Panc1 (cell line): ENCODE data around the gene FBLN1. TPM values are rescaled to one million over a fixed set of nuclear protein-coding genes. Genes with fewer than 3 reads are reported as not detected.

Experiments used
- ATAC-seq: fragments of 200-7000 bp; cut with Tn5 transposase; 2 replicates; pipeline ENCODE4 v1.9.1; 2020; ENCODE audit warnings: mild to moderate bottlenecking, moderate library complexity
- BruUV-seq: library from RNA; stranded (reverse); fragments of 400-500 nt; replicated peaks from 2 replicates; lab custom pipeline; 2021; lab: Mats Ljungman, UMichigan
- CTCF ChIA-PET: fragments of 300-600 bp; sonication (Branson Sonifier 250); formaldehyde crosslinking; loops from one replicate; lab custom pipeline; 2022; ENCODE audit warnings: antibody characterized with exemption; lab: Charles Lee
- POLR2A ChIA-PET: fragments of 300-600 bp; sonication (Branson Sonifier 250); formaldehyde crosslinking; loops from one replicate; lab custom pipeline; 2022; ENCODE audit warnings: antibody characterized with exemption; lab: Charles Lee
- DNase-seq: peaks from one replicate; pipeline ENCODE4 v3.0.0-alpha.2; 2010; ENCODE audit warnings: low read depth, low spot score
- H3K27ac ChIP-seq: 2 replicates; pipeline ENCODE4 v1.5.1; 2011; ENCODE audit warnings: mild to moderate bottlenecking, low read length, inconsistent platforms
- H3K27me3 ChIP-seq: fragments of 200-500 bp; sonication (Bioruptor generic); 2 replicates; pipeline ENCODE4 v1.6.0; 2014; ENCODE audit warnings: low read length, inconsistent platforms; ENCODE audit not compliant: control insufficient read depth, insufficient read depth
- H3K36me3 ChIP-seq: fragments of 200-500 bp; sonication (Bioruptor generic); 2 replicates; pipeline ENCODE4 v1.5.1; 2014; ENCODE audit warnings: inconsistent platforms, mild to moderate bottlenecking, low read length, moderate library complexity; ENCODE audit not compliant: control insufficient read depth, insufficient read depth
- H3K4me1 ChIP-seq: 2 replicates; pipeline ENCODE4 v1.5.1; 2011; ENCODE audit warnings: inconsistent platforms, mild to moderate bottlenecking, low read length, moderate library complexity; ENCODE audit not compliant: control insufficient read depth, insufficient read depth
- H3K4me3 ChIP-seq, 2 experiments: 2 replicates each; pipeline ENCODE4 v1.5.1; 2011 to 2012; ENCODE audit warnings: low read depth in 2 of 2, low read length in 2 of 2, mild to moderate bottlenecking in 2 of 2, inconsistent platforms in 1 of 2, moderate library complexity in 1 of 2
- H3K9me3 ChIP-seq: fragments of 200-500 bp; sonication (Bioruptor generic); 2 replicates; pipeline ENCODE4 v1.5.1; 2014; ENCODE audit warnings: low read depth, mild to moderate bottlenecking, inconsistent platforms, low read length, moderate library complexity; ENCODE audit not compliant: control insufficient read depth, insufficient read depth
- POLR2AphosphoS5 ChIP-seq: IDR thresholded peaks from 2 replicates; pipeline ENCODE4 v1.6.1; 2012; ENCODE audit warnings: mild to moderate bottlenecking, low read depth, low read length, moderate library complexity
- SIN3A ChIP-seq: IDR thresholded peaks from 2 replicates; pipeline ENCODE4 v1.6.1; 2012; ENCODE audit warnings: low read depth, mild to moderate bottlenecking, low read length, moderate library complexity, borderline replicate concordance; ENCODE audit not compliant: insufficient read depth
- TCF7L2 ChIP-seq: IDR thresholded peaks from 2 replicates; pipeline ENCODE4 v1.6.1; 2011; ENCODE audit warnings: mild to moderate bottlenecking, low read depth, low read length, inconsistent platforms
- in situ Hi-C: cut with HindIII; loops from 2 replicates; pipeline ENCODE4 v1.10.0; 2016; ENCODE audit warnings: low sequenced_read_pairs, low pct_unique_long_range_greater_than_20kb
- intact Hi-C: fragments of 100-400 bp; cut with micrococcal nuclease; formaldehyde crosslinking; loops from one replicate; pipeline ENCODE4 v1.10.0; 2022; ENCODE audit not compliant: unreplicated experiment
- total RNA-seq: library from RNA; stranded (reverse); gene quantifications from one replicate; pipeline ENCODE4 v1.2.1, GENCODE V29; 2021; ENCODE audit not compliant: unreplicated experiment
- TF ChIP-seq, protein P1 (sequence below), 2 experiments: IDR thresholded peaks; 2 replicates each; pipeline ENCODE4 v1.6.1; 2011 to 2012; ENCODE audit warnings: low read depth in 2 of 2, control low read depth in 1 of 2, low read length in 1 of 2, mild to moderate bottlenecking in 1 of 2, moderate library complexity in 1 of 2; ENCODE audit not compliant: insufficient read depth in 1 of 2
- TF ChIP-seq, protein P2 (sequence below): fragments of 450-650 bp; IDR thresholded peaks from 2 replicates; pipeline ENCODE4 v1.5.1; 2017; ENCODE audit warnings: mild to moderate bottlenecking

Gene FBLN1
- total RNA-seq, 1 experiment from 2014 or later: 143 TPM

DNA sequence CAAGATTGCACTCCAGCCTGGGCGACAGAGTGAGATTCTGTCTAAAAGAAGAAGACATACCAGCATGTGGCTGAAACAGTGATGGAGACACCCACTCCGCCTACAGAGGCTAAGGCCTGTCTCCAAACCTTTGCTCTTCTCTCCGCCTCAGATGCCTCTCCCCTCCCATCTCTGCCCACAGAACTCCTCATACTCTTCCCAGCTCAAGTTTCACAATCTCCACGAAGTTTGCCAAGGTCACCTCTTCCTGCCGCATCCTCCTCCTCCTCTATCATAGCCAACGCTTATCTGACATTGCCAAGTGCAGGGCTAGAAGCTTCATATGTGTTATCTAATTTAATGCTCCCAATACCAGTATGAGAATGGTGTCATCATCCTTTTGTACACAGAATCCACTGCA, 25.9 kb upstream of the FBLN1 start:
- CTCF ChIA-PET: no interaction called here
- no peak overlapping the region for H3K4me3 ChIP-seq
- ATAC-seq (no peak), DNase-seq (no peak)
- H3K27me3 ChIP-seq: no peaks in the 10 kb centered on the region
- BruUV-seq: no TSS peak
- POLR2A ChIA-PET: no interaction called here
- no peaks in the 10 kb centered on the region for H3K9me3 ChIP-seq
- intact Hi-C loops (no loop called here), in situ Hi-C loops (no loop called here)
- peaks cover 8% of the 10 kb centered on the region; the same call in 1 of the 2 replicates for H3K4me1 ChIP-seq
- TF ChIP-seq, protein P1, sequence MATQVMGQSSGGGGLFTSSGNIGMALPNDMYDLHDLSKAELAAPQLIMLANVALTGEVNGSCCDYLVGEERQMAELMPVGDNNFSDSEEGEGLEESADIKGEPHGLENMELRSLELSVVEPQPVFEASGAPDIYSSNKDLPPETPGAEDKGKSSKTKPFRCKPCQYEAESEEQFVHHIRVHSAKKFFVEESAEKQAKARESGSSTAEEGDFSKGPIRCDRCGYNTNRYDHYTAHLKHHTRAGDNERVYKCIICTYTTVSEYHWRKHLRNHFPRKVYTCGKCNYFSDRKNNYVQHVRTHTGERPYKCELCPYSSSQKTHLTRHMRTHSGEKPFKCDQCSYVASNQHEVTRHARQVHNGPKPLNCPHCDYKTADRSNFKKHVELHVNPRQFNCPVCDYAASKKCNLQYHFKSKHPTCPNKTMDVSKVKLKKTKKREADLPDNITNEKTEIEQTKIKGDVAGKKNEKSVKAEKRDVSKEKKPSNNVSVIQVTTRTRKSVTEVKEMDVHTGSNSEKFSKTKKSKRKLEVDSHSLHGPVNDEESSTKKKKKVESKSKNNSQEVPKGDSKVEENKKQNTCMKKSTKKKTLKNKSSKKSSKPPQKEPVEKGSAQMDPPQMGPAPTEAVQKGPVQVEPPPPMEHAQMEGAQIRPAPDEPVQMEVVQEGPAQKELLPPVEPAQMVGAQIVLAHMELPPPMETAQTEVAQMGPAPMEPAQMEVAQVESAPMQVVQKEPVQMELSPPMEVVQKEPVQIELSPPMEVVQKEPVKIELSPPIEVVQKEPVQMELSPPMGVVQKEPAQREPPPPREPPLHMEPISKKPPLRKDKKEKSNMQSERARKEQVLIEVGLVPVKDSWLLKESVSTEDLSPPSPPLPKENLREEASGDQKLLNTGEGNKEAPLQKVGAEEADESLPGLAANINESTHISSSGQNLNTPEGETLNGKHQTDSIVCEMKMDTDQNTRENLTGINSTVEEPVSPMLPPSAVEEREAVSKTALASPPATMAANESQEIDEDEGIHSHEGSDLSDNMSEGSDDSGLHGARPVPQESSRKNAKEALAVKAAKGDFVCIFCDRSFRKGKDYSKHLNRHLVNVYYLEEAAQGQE (IDR thresholded peaks at IDR 0.05; ENCODE audit: insufficient read depth in 1 of 2, low read depth in 2 of 2, low read length in 1 of 2): no peak
- TF ChIP-seq SIN3A: no peak
- TF ChIP-seq, protein P2, sequence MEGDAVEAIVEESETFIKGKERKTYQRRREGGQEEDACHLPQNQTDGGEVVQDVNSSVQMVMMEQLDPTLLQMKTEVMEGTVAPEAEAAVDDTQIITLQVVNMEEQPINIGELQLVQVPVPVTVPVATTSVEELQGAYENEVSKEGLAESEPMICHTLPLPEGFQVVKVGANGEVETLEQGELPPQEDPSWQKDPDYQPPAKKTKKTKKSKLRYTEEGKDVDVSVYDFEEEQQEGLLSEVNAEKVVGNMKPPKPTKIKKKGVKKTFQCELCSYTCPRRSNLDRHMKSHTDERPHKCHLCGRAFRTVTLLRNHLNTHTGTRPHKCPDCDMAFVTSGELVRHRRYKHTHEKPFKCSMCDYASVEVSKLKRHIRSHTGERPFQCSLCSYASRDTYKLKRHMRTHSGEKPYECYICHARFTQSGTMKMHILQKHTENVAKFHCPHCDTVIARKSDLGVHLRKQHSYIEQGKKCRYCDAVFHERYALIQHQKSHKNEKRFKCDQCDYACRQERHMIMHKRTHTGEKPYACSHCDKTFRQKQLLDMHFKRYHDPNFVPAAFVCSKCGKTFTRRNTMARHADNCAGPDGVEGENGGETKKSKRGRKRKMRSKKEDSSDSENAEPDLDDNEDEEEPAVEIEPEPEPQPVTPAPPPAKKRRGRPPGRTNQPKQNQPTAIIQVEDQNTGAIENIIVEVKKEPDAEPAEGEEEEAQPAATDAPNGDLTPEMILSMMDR: no peak
- TF ChIP-seq POLR2AphosphoS5: no peak
- H3K27ac ChIP-seq: peak overlapping the region; percentile 8; the same call in 1 of the 2 replicates
- no peaks in the 10 kb centered on the region for H3K36me3 ChIP-seq

DNA sequence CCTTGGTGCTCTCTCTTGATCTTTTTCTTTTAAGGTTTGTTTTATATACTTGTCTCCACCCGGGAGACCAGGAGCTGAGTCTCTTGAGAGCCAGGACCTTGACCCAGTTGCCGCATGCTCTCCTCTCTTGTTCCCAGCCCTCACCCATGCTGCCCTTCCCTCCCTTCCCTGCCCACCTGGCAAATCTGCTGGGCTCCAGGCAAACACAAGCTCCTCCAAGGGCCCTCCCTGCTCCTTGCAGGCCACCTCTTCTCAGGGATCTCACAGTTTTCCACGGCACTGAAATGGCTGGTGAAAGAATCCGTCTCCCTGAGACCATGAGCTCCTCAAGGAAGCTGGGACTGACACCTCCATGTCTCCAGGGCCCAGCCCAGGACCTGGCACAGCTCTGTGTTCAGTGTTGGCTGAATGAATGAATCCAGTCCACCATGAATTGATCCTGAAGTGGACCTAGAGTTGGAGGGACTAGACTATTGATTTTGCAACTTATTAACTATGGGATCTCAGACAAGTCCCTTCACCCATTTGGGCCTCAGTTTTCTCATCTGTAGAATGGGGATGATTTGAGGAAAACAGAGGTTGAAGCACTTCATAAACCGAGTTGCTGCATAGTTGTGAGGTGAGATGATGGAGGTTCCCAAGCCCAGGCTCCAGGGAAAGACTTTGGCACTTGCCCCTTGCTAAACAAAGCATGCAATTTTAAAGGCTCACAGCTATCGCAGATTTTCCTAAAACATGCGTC, 25.1 kb upstream of the FBLN1 start:
- ATAC-seq: no peak
- ChIA-PET POLR2A (no interaction called here), CTCF (no interaction called here)
- intact Hi-C loops (no loop called here), in situ Hi-C loops (no loop called here)
- Histone ChIP-seq H3K27ac (peak overlapping the region; percentile 8), H3K36me3 (no peaks in the 10 kb centered on the region), H3K4me3 (no peak overlapping the region), H3K9me3 (no peaks in the 10 kb centered on the region), H3K4me1 (peaks cover 8% of the 10 kb centered on the region; the same call in 1 of the 2 replicates), H3K27me3 (no peaks in the 10 kb centered on the region)
- TF ChIP-seq, protein P1 (IDR thresholded peaks at IDR 0.05; ENCODE audit: insufficient read depth in 1 of 2, low read depth in 2 of 2, low read length in 1 of 2): no peak
- TF ChIP-seq TCF7L2: no peak
- TF ChIP-seq POLR2AphosphoS5: no peak
- no peak for TF ChIP-seq SIN3A
- TF ChIP-seq, protein P2: no peak
- no peak for DNase-seq
- BruUV-seq: no TSS peak
